Muscle layer of duodenum (tissue), 2 donors: ENCODE measurements around the gene ARVCF.

Experiments
- H3K27ac ChIP-seq: one replicate; pipeline ENCODE4 v1.7.0; 2013; ENCODE audit warnings: mild to moderate bottlenecking, low read length
- H3K27me3 ChIP-seq: one replicate; pipeline ENCODE4 v1.7.0; 2013; ENCODE audit warnings: low read depth, mild to moderate bottlenecking, control low read depth, low read length
- H3K36me3 ChIP-seq, 2 donors: one replicate each; pipeline ENCODE4 v1.7.0; 2013; ENCODE audit warnings: low read length in 2 of 2, control low read depth in 1 of 2, mild to moderate bottlenecking in 1 of 2; ENCODE audit not compliant: insufficient read depth in 2 of 2, control insufficient read depth in 1 of 2
- H3K4me1 ChIP-seq, 2 donors: one replicate each; pipeline ENCODE4 v1.7.0; 2013; ENCODE audit warnings: low read length in 2 of 2, mild to moderate bottlenecking in 2 of 2, control low read depth in 1 of 2, moderate library complexity in 1 of 2; ENCODE audit not compliant: insufficient read depth in 2 of 2, control insufficient read depth in 1 of 2
- H3K4me3 ChIP-seq, 2 donors: one replicate each; pipeline ENCODE4 v1.7.0; 2013; ENCODE audit warnings: low read length in 2 of 2, low read depth in 1 of 2, mild to moderate bottlenecking in 1 of 2
- H3K9me3 ChIP-seq, 2 donors: one replicate each; pipeline ENCODE4 v1.7.0; 2013; ENCODE audit warnings: low read length in 2 of 2, control low read depth in 1 of 2, mild to moderate bottlenecking in 1 of 2; ENCODE audit not compliant: control insufficient read depth in 1 of 2
- donor health status: healthy.

ARVCF gene

GRCh38 chr22:20019661-20020532 is 3.3 kb upstream of the ARVCF start:
- peak overlapping the region; percentile 65 to 92 for H3K4me3 ChIP-seq
- no peaks in the 10 kb centered on the region for H3K9me3 ChIP-seq
- no peaks in the 10 kb centered on the region for H3K27me3 ChIP-seq
- H3K4me1 ChIP-seq = peaks cover 12 to 26% of the 10 kb centered on the region in 2 donors
- H3K36me3 ChIP-seq = no peaks in the 10 kb centered on the region
- no peak overlapping the region for H3K27ac ChIP-seq

DNA sequence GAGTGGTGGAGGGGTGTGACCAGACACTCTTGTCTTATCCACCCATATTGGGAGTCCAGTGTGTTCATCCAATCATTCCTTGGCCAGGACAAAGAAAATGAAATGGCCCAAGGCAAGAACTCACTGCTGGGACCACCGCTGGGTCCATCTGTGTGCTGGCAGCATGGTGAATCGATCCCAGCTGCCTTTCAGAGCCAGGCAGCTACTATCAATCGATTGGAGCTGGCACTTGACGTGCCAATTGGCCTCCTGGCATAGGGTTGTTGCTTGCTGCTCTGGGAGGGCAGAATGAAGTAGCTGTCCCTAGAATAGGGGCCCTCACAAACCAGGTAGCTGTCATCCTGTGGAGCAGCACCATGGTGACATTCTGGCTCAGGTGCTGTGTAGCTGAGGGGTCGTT is 1.4 kb upstream of the ARVCF start:
- no peak overlapping the region for H3K4me3 ChIP-seq
- H3K27ac ChIP-seq = no peak overlapping the region
- no peaks in the 10 kb centered on the region for H3K9me3 ChIP-seq
- peaks cover 15 to 30% of the 10 kb centered on the region in 2 donors for H3K4me1 ChIP-seq
- no peaks in the 10 kb centered on the region for H3K36me3 ChIP-seq
- H3K27me3 ChIP-seq = no peaks in the 10 kb centered on the region

DNA sequence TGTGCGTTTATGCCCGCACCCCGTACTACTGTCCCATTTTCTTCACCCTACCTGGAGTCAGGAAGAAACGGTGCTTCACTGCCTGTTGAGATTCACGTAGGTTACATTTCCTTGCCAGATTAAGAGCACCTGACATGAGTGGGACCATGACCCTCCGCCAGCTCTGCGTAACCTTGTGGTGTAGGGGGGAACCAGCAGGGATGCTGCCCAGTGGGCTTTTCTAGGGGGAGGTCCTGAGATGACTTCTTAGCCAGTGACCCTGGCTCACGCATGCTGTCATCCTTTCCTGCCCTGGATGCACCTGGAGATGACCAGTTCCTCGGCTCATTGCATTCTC is 967 bp upstream of the ARVCF start:
- Histone ChIP-seq H3K4me1 (peaks cover 15 to 30% of the 10 kb centered on the region in 2 donors), H3K27ac (no peak overlapping the region), H3K36me3 (no peaks in the 10 kb centered on the region), H3K4me3 (peak overlapping the region in 1 of 2 donors; percentile 91), H3K9me3 (no peaks in the 10 kb centered on the region), H3K27me3 (no peaks in the 10 kb centered on the region)

GRCh38 chr22:20015971-20016733 is 471 bp downstream of the ARVCF start:
- H3K27me3 ChIP-seq = no peaks in the 10 kb centered on the region
- no peak overlapping the region for H3K27ac ChIP-seq
- no peaks in the 10 kb centered on the region for H3K9me3 ChIP-seq
- peak overlapping the region; percentile 21 to 91 for H3K4me3 ChIP-seq
- no peaks in the 10 kb centered on the region for H3K36me3 ChIP-seq
- H3K4me1 ChIP-seq = peaks cover 6 to 16% of the 10 kb centered on the region in 2 donors

DNA sequence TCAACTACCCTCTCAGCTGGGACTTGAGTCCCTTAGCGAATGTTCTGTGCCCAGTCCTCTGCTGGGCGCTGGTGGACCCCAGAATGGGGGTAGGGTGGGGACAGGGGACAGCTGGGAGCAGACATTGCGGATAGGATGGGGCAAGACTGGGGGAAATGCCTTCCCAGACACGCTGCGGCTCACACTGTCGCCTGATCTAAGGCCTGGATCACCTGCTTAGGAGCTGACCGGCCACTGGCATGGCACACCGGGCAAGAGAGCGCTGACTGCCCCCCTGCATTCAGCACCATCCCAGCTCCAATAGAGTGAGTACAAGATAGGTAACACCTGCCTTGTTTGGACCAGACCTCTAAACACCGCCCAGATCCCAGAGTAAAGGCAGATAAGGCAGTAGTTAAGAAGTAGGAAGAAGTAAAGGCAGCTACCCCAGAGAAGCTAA is 1.4 kb downstream of the ARVCF start:
- Histone ChIP-seq H3K36me3 (no peaks in the 10 kb centered on the region), H3K27ac (no peak overlapping the region), H3K4me3 (no peak overlapping the region)

GRCh38 chr22:20014526-20015186 is 2.0 kb downstream of the ARVCF start:
- no peaks in the 10 kb centered on the region for H3K27me3 ChIP-seq
- H3K9me3 ChIP-seq = no peaks in the 10 kb centered on the region
- peaks cover 3 to 11% of the 10 kb centered on the region in 2 donors for H3K4me1 ChIP-seq
- H3K27ac ChIP-seq = no peak overlapping the region
- no peak overlapping the region for H3K4me3 ChIP-seq
- H3K36me3 ChIP-seq = no peaks in the 10 kb centered on the region

More for the DNA sequence above, 1.4 kb downstream of the ARVCF start:
- peaks cover 5 to 12% of the 10 kb centered on the region in 2 donors for H3K4me1 ChIP-seq
- no peaks in the 10 kb centered on the region for H3K9me3 ChIP-seq
- no peaks in the 10 kb centered on the region for H3K27me3 ChIP-seq

DNA sequence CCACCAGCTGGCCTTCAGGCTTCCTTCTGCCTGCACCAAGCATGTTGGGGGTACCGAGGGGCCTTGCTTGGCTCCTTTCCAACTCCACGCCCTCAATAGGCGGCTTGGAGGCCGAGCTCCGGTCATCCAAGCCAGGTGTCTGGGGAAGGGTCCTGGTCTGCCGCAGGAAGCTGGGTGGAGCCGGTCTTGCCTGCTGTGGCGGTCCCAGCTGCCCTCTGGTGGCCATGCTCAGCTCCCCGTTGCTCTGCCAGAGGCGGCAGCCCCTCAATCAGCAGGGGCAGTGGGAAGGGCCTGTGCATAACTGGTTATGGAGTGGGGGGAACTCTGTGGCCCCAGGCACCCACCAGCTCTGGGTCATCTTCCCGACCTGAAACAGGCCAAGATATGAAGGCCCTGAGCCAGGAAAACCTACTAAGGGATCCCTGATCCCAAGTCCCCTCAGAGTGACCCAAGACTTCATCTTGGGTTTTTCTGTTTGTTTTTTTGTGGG is 3.2 kb downstream of the ARVCF start:
- H3K27ac ChIP-seq = no peak overlapping the region
- H3K4me3 ChIP-seq = no peak overlapping the region
- H3K27me3 ChIP-seq = no peaks in the 10 kb centered on the region
- H3K9me3 ChIP-seq = no peaks in the 10 kb centered on the region
- H3K36me3 ChIP-seq = no peaks in the 10 kb centered on the region
- peaks cover 3 to 11% of the 10 kb centered on the region in 2 donors for H3K4me1 ChIP-seq

DNA sequence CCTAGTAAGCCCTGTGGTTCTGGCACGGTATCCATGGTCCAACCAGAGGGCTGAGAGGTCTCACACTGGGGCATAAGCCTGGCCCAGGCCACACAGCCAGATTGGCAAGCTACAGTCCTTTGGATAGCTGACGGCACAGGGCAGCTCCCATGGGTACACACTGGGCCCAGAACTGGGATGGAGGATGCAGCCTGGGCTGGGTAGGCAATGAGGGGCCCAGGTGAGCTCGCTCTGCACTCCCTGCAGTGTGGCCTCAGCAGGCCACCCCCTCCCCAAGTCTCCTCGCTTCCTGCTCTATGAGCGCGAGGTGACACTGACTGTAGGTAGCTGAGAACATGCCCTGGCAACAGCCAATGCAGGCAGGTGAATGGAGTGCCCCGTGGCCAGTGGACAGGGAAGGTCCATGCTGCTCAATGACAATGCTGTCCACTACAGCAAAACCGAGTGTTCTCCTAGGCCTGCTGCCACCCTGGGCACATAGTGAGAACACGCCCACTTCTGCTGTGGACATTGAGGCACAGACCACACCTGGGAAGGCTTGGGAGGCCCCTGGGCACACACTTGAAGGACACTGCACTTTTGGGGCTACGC is 3.8 kb downstream of the ARVCF start:
- Histone ChIP-seq H3K36me3 (no peaks in the 10 kb centered on the region), H3K27ac (no peak overlapping the region), H3K9me3 (no peaks in the 10 kb centered on the region), H3K4me3 (no peak overlapping the region), H3K4me1 (peaks cover 3 to 11% of the 10 kb centered on the region in 2 donors), H3K27me3 (no peaks in the 10 kb centered on the region)

DNA sequence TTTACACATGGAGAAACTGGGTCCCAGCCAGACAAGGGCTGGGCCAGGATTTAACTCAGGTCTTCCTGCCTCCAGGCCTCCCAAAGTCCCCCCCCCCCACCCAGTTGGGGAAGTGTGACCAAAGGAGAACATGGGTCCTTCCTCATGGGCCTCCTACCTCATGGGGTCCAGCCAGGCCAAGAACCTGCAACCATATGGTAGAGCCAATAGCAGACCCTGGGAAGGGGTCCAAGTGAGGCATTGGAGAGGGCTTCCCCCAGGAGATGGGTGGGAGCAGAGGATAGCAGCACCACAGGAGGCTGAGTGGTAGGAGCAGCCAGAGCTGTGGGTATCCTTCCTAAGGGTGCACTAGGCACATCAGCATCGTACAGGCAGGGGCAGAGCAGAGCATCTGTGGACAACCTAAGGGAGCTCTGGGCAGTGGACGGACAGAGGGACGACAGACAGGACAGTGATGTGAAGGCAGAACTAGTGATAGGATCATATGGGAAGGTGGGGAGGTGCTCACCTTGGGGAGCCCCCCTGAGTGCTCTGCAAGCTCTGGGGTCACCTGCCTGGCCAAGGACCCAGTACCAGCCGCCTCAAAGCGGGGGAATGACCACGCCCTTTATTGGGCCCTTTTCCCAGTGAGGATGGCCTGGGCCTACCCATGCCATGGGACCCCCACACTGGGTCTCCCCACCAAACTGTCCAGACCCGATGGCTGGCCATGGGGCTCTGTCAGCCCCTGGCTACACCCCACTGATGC is 4.5 kb downstream of the ARVCF start:
- Histone ChIP-seq H3K27me3 (no peaks in the 10 kb centered on the region), H3K36me3 (no peaks in the 10 kb centered on the region), H3K4me3 (no peak overlapping the region), H3K4me1 (peaks cover 3 to 8% of the 10 kb centered on the region in 2 donors), H3K9me3 (no peaks in the 10 kb centered on the region), H3K27ac (no peak overlapping the region)

GRCh38 chr22:20011123-20011992 is 5.3 kb downstream of the ARVCF start:
- no peaks in the 10 kb centered on the region for H3K9me3 ChIP-seq
- no peaks in the 10 kb centered on the region for H3K27me3 ChIP-seq
- H3K4me1 ChIP-seq = peaks cover 3 to 6% of the 10 kb centered on the region in 2 donors
- H3K4me3 ChIP-seq = no peak overlapping the region
- H3K27ac ChIP-seq = no peak overlapping the region
- H3K36me3 ChIP-seq = no peaks in the 10 kb centered on the region
